Erythroblast (primary cell): ENCODE results near the gene PACS2.

ENCODE experiments used
- GATA1 ChIP-seq: IDR thresholded peaks from 2 replicates; pipeline ENCODE4 v1.6.1; 2011; ENCODE audit warnings: low read depth, mild to moderate bottlenecking, control low read depth, low read length, moderate library complexity
- POLR2A ChIP-seq: IDR thresholded peaks from 2 replicates; pipeline ENCODE4 v1.6.1; 2011; ENCODE audit warnings: mild to moderate bottlenecking, low read length

- TF ChIP-seq POLR2A: no peak
- TF ChIP-seq GATA1: no peak
Measured at GRCh38 chr14:105427412-105427811, 112.9 kb downstream of the PACS2 start.
